GM18951 (cell line): ENCODE results near the gene CCDC34.

Source experiments
- POLR2A ChIP-seq: IDR thresholded peaks from 4 replicates; pipeline ENCODE4 v1.6.1; 2011; ENCODE audit warnings: mild to moderate bottlenecking; ENCODE audit not compliant: insufficient read length, insufficient read depth; ENCODE audit errors: extremely low read depth
- in situ Hi-C: fragments of 300-500 bp; cut with MboI; formaldehyde crosslinking; loops from one replicate; pipeline ENCODE4 v1.12.0; 2022; ENCODE audit warnings: low sequenced_read_pairs, mixed read lengths, inconsistent platforms; ENCODE audit not compliant: unreplicated experiment

CCDC34 gene

GRCh38 chr11:27313157-27313821, 49.7 kb downstream of the CCDC34 start:
- in situ Hi-C loops: no loop called here
- no peak for TF ChIP-seq POLR2A

DNA sequence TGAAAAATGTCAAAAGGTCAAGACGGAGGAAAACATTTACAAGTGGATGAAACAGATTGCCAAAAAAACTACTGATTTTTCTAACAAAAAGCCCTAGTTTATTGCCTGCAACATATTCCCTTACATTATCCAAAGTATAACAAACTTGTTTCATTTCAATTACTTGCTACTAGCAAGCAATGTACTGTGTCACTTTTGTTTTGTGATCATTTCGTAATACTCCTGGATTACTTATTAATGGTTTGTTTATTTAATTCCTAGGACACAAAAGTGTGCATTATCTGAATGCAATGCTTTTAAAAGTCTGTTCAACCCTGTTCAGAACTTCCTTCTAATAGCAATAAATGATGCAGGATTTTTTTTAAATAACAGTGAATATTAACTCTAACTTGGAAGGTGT, 50.9 kb downstream of the CCDC34 start:
- no peak for TF ChIP-seq POLR2A
- in situ Hi-C loops: no loop called here

- in situ Hi-C loops: no loop called here
- TF ChIP-seq POLR2A: no peak
Measured at GRCh38 chr11:27310707-27311106, 52.3 kb downstream of the CCDC34 start.

DNA sequence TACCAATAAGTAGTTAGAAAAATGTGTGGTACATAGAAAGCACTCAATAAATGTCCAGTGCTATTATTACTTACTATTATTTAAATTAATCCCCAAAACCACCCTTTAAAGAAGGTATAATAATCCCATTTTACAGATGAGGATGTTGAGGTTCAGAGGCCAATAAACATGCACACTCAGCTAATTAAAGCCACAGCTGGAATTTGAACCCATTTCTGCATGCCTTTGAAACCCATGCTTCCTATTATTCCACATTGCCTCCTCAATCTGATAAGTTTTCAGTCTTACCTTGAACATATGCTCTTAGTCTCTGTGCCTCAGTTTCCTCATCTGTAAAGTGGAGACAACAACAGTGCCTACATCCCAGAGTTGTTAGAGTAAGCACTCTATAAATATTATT, 52.8 kb downstream of the CCDC34 start:
- in situ Hi-C loops: no loop called here

GRCh38 chr11:27309046-27309445, 54.0 kb downstream of the CCDC34 start:
- in situ Hi-C loops: no loop called here
- no peak for TF ChIP-seq POLR2A

More for the DNA sequence above, 52.8 kb downstream of the CCDC34 start:
- no peak for TF ChIP-seq POLR2A

DNA sequence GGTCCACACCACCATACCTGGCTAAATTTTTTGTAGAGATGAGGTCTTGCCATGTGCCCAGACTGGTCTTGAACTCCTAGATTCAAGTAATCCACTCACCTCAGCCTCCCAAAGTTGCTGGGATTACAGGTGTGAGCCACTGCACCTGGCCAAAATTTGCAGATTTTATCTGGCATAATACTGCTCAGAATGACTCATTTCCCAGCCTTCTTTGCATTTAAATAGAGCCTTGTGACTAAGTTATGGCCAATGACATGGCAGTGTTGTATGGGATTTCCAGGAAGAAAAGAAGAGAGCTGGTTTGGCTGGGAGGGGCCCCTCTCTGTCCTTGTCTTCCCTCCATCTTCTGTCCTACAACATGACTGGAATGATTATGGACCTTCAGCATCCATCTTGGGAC, 55.8 kb downstream of the CCDC34 start:
- in situ Hi-C loops: no loop called here
- no peak for TF ChIP-seq POLR2A

DNA sequence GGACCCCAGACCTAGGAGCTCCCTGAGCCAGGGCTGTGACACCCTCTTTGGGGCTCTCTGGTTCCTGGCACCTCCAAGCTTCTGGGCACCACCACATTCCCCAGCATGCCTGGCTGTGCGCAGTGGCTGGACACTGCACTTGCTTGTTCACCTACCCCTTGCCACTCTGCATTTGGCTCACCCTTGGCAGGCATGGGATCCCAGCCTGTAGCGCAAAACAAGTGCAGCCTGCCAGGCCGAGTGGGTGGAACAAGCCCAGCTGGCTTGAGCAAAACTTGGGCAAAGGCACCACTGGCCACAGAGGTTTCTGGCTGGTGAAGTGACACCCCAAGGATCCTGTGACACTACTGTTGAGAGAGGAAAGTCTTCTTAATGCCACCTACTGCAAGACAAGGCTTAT, 57.3 kb downstream of the CCDC34 start:
- in situ Hi-C loops: no loop called here
- TF ChIP-seq POLR2A: no peak

- in situ Hi-C loops: no loop called here
- TF ChIP-seq POLR2A: no peak
Measured at GRCh38 chr11:27304514-27304913, 58.5 kb downstream of the CCDC34 start.

DNA sequence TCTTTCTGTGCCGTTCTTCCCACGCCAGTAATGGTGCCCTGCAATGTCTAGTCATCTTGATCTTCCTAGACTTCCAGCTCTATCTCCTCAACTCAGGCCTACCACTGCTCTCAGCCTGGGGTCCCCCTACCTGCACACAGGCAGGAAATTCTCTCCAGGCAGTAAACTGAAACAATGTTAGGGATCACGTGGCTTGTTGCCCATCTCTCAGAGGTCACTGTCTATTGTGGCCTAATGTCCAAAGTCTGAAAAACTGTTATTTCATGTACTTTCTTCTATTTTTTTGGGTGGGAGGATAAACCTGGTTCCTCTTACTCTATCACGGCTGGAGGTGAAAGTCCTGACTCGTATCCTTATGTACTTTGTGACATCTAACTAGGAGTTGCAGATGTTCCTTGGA, 59.1 kb downstream of the CCDC34 start:
- in situ Hi-C loops: no loop called here
- TF ChIP-seq POLR2A: no peak

DNA sequence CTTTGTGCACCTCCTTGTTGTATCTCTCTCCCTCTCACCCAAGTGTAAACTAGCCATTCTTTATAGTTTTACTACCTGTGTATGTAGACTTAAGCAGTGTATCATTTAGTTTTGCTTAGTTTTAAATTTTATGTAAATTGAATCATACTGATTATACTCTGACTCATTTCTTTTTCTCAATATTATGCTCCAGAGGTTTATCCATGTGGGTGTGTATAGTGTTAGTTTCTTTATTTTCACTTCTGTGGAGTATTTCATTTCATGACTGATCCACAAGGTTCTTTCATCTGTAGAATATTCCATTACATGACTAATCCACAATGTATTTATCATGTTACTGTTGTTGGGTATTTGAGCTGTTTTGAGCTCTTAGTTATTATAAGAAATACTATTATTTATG, 62.0 kb downstream of the CCDC34 start:
- no peak for TF ChIP-seq POLR2A
- in situ Hi-C loops: no loop called here

GRCh38 chr11:27297616-27298015, 65.4 kb downstream of the CCDC34 start:
- in situ Hi-C loops: no loop called here
- no peak for TF ChIP-seq POLR2A

- TF ChIP-seq POLR2A: no peak
- in situ Hi-C loops: no loop called here
Measured at GRCh38 chr11:27296497-27296896, 66.5 kb downstream of the CCDC34 start.

DNA sequence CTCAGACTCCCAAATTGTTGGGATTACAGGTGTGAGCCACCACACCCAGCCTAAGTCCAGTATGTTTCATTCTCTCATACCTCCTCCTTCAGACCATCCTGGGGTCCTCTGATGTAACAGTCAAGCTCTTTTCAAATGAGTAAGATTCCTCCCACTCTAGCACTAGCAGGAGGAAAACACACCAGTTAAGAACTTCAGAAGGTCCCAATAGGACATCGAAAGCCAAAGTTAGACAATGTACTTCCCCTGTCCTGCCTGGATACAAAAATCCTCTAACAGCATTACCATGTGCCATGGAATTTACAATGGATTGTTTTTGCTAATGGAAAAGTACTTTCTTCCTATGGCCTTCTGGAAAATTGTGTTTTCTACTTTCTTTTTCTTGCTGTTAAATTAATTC, 67.1 kb downstream of the CCDC34 start:
- in situ Hi-C loops: no loop called here
- no peak for TF ChIP-seq POLR2A

- no peak for TF ChIP-seq POLR2A
- in situ Hi-C loops: no loop called here
Measured at GRCh38 chr11:27294654-27295053, 68.4 kb downstream of the CCDC34 start.
